Left lung (tissue), 10 donors: ENCODE data around the gene PAXX. TPM values are rescaled to one million over a fixed set of nuclear protein-coding genes. Genes with fewer than 3 reads are reported as not detected.
"Not testable (repeated sequence)": the region's sequence is repeated elsewhere in the genome, so short reads cannot be mapped to it uniquely, and the experiment has no call there.

Experiments
- ATAC-seq: fragments of 200-7000 bp; cut with Tn5 transposase; one replicate; pipeline ENCODE4 v1.9.1; 2020; ENCODE audit warnings: moderate library complexity
- DNase-seq, 4 donors: peaks; one replicate each; pipeline ENCODE4 v3.0.0-alpha.2; 2013 to 2020
- H3K27ac ChIP-seq, 2 donors: fragments of 200-600 bp; sonication (generic) in 1 of 2; one replicate each; pipeline versions ENCODE4 v1.5.0 to v1.8.0; 2020 to 2021
- H3K27me3 ChIP-seq, 2 donors: fragments of 200-600 bp; sonication (generic) in 1 of 2; one replicate each; pipeline versions ENCODE4 v1.5.0 to v1.8.0; 2020 to 2021
- H3K36me3 ChIP-seq, 2 donors: fragments of 200-600 bp; sonication (generic) in 1 of 2; one replicate each; pipeline versions ENCODE4 v1.5.0 to v1.8.0; 2020 to 2021
- H3K4me1 ChIP-seq, 2 donors: fragments of 200-600 bp; one replicate each; pipeline ENCODE4 v1.8.0; 2021
- H3K4me3 ChIP-seq, 2 donors: fragments of 200-600 bp; sonication (generic) in 1 of 2; one replicate each; pipeline versions ENCODE4 v1.5.0 to v1.8.0; 2020 to 2021; ENCODE audit warnings: mild to moderate bottlenecking in 1 of 2
- H3K9me3 ChIP-seq, 2 donors: fragments of 200-600 bp; sonication (generic) in 1 of 2; one replicate each; pipeline versions ENCODE4 v1.5.0 to v1.8.0; 2020 to 2021
- CTCF ChIP-seq, 2 donors: fragments of 200-600 bp; sonication (generic) in 1 of 2; IDR thresholded peaks; one replicate each; pipeline versions ENCODE4 v1.5.0 to v1.8.0; 2021; ENCODE audit warnings: antibody characterized with exemption in 2 of 2
- intact Hi-C, 2 donors: fragments of 100-400 bp; cut with DNase I; formaldehyde crosslinking; loops; one replicate each; pipeline versions ENCODE4 v1.11.2 to v1.14.2; 2022
- polyA plus RNA-seq, 6 donors: library from polyadenylated mRNA; unstranded; fragments of 120-200 nt; gene quantifications; one replicate each; pipeline ENCODE4 v1.2.1, GENCODE V29; 2013; ENCODE audit not compliant: insufficient read length in 6 of 6
- total RNA-seq, 2 donors: library from RNA; stranded (reverse); fragmentation: NEBNext Ultra II Directional; extraction: Animal tissue kit (Norgen Biotek cat#: 25700); gene quantifications; one replicate each; pipeline ENCODE4 v1.2.1, GENCODE V29; 2021
- donor health status: DM: no; HTN: yes; CAD: no.
- donor health status: DM: no; HTN: no; CAD: no.

PAXX gene
- total and polyA plus RNA-seq, 8 donors: 28.1 to 56.6 (median 34.2) TPM

- peaks cover 19 to 83% of the 10 kb centered on the region in 2 donors for H3K4me1 ChIP-seq
- DNase-seq: peak in 2 of 4 donors; percentile 71 to 93
Observed at GRCh38 chr9:137030538-137031527, 38.6 kb downstream of the PAXX start.

GRCh38 chr9:137031904-137032640 is 39.9 kb downstream of the PAXX start, which contains the start of gene FUT7:
TSS of gene FUT7 (minus strand) at chr9:137032088. CDS start at chr9:137031991, 97 bp downstream.
- Histone ChIP-seq H3K27ac (peak within 1 kb of the TSS in 1 of 2 donors; percentile 84), H3K4me3 (peak within 1 kb of the TSS in 1 of 2 donors; percentile 52), H3K4me1 (peaks cover 19 to 80% of the 10 kb centered on the region in 2 donors), H3K27me3 (no peaks in the 10 kb centered on the region), H3K9me3 (no peaks in the 10 kb centered on the region), H3K36me3 (no peaks in the 10 kb centered on the region)
- intact Hi-C loops: no loop called here
- no peak for TF ChIP-seq CTCF (IDR thresholded peaks at IDR 0.05)
- ATAC-seq: no peak
- DNase-seq: peak in 2 of 4 donors; percentile 62 to 91

More at GRCh38 chr9:137030538-137031527, 38.6 kb downstream of the PAXX start:
- no peak for ATAC-seq
- intact Hi-C loops: no loop called here
- H3K36me3 ChIP-seq: no peaks in the 10 kb centered on the region
- H3K27me3 ChIP-seq: no peaks in the 10 kb centered on the region
- H3K9me3 ChIP-seq: no peaks in the 10 kb centered on the region
- H3K27ac ChIP-seq: peak overlapping the region in 1 of 2 donors; percentile 84
- TF ChIP-seq CTCF (IDR thresholded peaks at IDR 0.05): no peak
- peak overlapping the region in 1 of 2 donors; percentile 52 for H3K4me3 ChIP-seq

- peak overlapping the region in 1 of 2 donors; percentile 52 for H3K4me3 ChIP-seq
Observed at GRCh38 chr9:137032858-137033257, 40.6 kb downstream of the PAXX start.

GRCh38 chr9:137033481-137033880 is 41.3 kb downstream of the PAXX start:
- intact Hi-C loops, DNase-seq, H3K27me3 ChIP-seq, H3K9me3 ChIP-seq, ATAC-seq: not testable (repeated sequence)
- Histone ChIP-seq H3K36me3 (peaks cover 0 to 14% of the 10 kb centered on the region in 2 donors), H3K27ac (peak overlapping the region in 1 of 2 donors; percentile 84), H3K4me1 (peaks cover 18 to 72% of the 10 kb centered on the region in 2 donors), H3K4me3 (peak overlapping the region in 1 of 2 donors; percentile 52)

More at GRCh38 chr9:137032858-137033257, 40.6 kb downstream of the PAXX start:
- ATAC-seq (peak; percentile 22), DNase-seq (peak in 2 of 4 donors; percentile 81 to 91)
- no peaks in the 10 kb centered on the region for H3K9me3 ChIP-seq
- intact Hi-C loops: no loop called here
- no peaks in the 10 kb centered on the region for H3K27me3 ChIP-seq
- peak overlapping the region in 1 of 2 donors; percentile 84 for H3K27ac ChIP-seq
- H3K4me1 ChIP-seq: peaks cover 19 to 74% of the 10 kb centered on the region in 2 donors
- TF ChIP-seq CTCF (IDR thresholded peaks at IDR 0.05): no peak
- H3K36me3 ChIP-seq: peaks cover 0 to 8% of the 10 kb centered on the region in 2 donors

- peak in 1 of 4 donors; percentile 61 for DNase-seq
- TF ChIP-seq CTCF (IDR thresholded peaks at IDR 0.05): no peak
- Histone ChIP-seq H3K9me3 (no peaks in the 10 kb centered on the region), H3K27me3 (no peaks in the 10 kb centered on the region), H3K4me1 (peaks cover 11 to 65% of the 10 kb centered on the region in 2 donors), H3K36me3 (peaks cover 0 to 21% of the 10 kb centered on the region in 2 donors), H3K4me3 (peak overlapping the region in 1 of 2 donors; percentile 52), H3K27ac (peak overlapping the region; percentile 14 to 84)
- ATAC-seq: peak; percentile 4
- intact Hi-C loops: no loop called here
Observed at GRCh38 chr9:137034039-137034708, 42.0 kb downstream of the PAXX start.
